Osteoblast (primary cell): Measurements from ENCODE around the gene MYH13. TPM values are rescaled to one million over a fixed set of nuclear protein-coding genes. Genes with fewer than 3 reads are reported as not detected.

ENCODE experiments used
- DNase-seq: peaks from one replicate; pipeline ENCODE4 v3.0.0; 2011; ENCODE audit warnings: low spot score, mixed read lengths; ENCODE audit not compliant: insufficient read length; ENCODE audit errors: missing footprints
- H2AFZ ChIP-seq: 2 replicates; pipeline ENCODE4 v1.6.0; 2011; ENCODE audit warnings: mild to moderate bottlenecking, low read length
- H3K27ac ChIP-seq: 2 replicates; pipeline ENCODE4 v1.5.1; 2011; ENCODE audit warnings: mild to moderate bottlenecking, low read depth, low read length, moderate library complexity
- H3K27me3 ChIP-seq: 2 replicates; pipeline ENCODE4 v1.6.0; 2012; ENCODE audit warnings: mild to moderate bottlenecking, control low read depth, inconsistent platforms, low read length, moderate library complexity; ENCODE audit not compliant: insufficient read depth
- H3K36me3 ChIP-seq: 2 replicates; pipeline ENCODE4 v1.5.1; 2011; ENCODE audit warnings: mild to moderate bottlenecking, low read length, control low read depth, moderate library complexity; ENCODE audit not compliant: insufficient read depth
- H3K4me1 ChIP-seq: 2 replicates; pipeline ENCODE4 v1.5.1; 2011; ENCODE audit warnings: mild to moderate bottlenecking, low read length, control low read depth, moderate library complexity; ENCODE audit not compliant: insufficient read depth
- H3K4me2 ChIP-seq: 2 replicates; pipeline ENCODE4 v1.6.0; 2011; ENCODE audit warnings: mild to moderate bottlenecking, low read length; ENCODE audit not compliant: insufficient read depth
- H3K4me3 ChIP-seq: fragments of 200-600 bp; sonication (generic); 3 replicates; pipeline ENCODE4 v1.5.1; 2012; ENCODE audit warnings: mild to moderate bottlenecking, low read length, inconsistent platforms; ENCODE audit not compliant: insufficient read depth
- H3K79me2 ChIP-seq: 2 replicates; pipeline ENCODE4 v1.6.0; 2012; ENCODE audit warnings: mild to moderate bottlenecking, low read length, control low read depth, inconsistent platforms; ENCODE audit not compliant: insufficient read depth
- H3K9me3 ChIP-seq: 2 replicates; pipeline ENCODE4 v1.5.1; 2011; ENCODE audit warnings: low read depth, low read length, control low read depth
- H4K20me1 ChIP-seq: 2 replicates; pipeline ENCODE4 v1.6.0; 2012; ENCODE audit warnings: mild to moderate bottlenecking, low read length, control low read depth; ENCODE audit not compliant: insufficient read depth
- CTCF ChIP-seq: IDR thresholded peaks from 2 replicates; pipeline ENCODE4 v1.5.1; 2011; ENCODE audit warnings: mild to moderate bottlenecking, low read depth, low read length, moderate library complexity; ENCODE audit errors: extremely low read depth
- total RNA-seq: library from RNA; depleted of rRNA; stranded (reverse); fragments of >200 nt; gene quantifications from 2 replicates; pipeline ENCODE4 v1.2.3, GENCODE V29; 2012

Gene MYH13
- total RNA-seq, 1 donor = not detected

- Histone ChIP-seq H4K20me1 (no peaks in the 10 kb centered on the region), H3K4me1 (no peaks in the 10 kb centered on the region), H3K4me2 (no peak overlapping the region), H2AFZ (no peak overlapping the region), H3K36me3 (no peaks in the 10 kb centered on the region), H3K9me3 (no peaks in the 10 kb centered on the region), H3K79me2 (no peaks in the 10 kb centered on the region), H3K4me3 (no peak overlapping the region), H3K27me3 (no peaks in the 10 kb centered on the region), H3K27ac (no peak overlapping the region)
- no peak for TF ChIP-seq CTCF
- no peak for DNase-seq
Measured at GRCh38 chr17:10264051-10264450, 108.8 kb downstream of the MYH13 start.

- Histone ChIP-seq H3K27ac (no peak overlapping the region), H3K36me3 (no peaks in the 10 kb centered on the region), H3K4me3 (no peak overlapping the region), H3K4me1 (no peaks in the 10 kb centered on the region), H4K20me1 (no peaks in the 10 kb centered on the region), H3K4me2 (no peak overlapping the region), H3K79me2 (no peaks in the 10 kb centered on the region), H3K9me3 (no peaks in the 10 kb centered on the region), H2AFZ (no peak overlapping the region), H3K27me3 (no peaks in the 10 kb centered on the region)
- TF ChIP-seq CTCF = no peak
- DNase-seq = no peak
Measured at GRCh38 chr17:10262451-10262850, 110.4 kb downstream of the MYH13 start.

- H4K20me1 ChIP-seq = no peaks in the 10 kb centered on the region
- no peak for DNase-seq
- no peak overlapping the region for H3K4me3 ChIP-seq
- no peak overlapping the region for H3K4me2 ChIP-seq
- no peak overlapping the region for H3K27ac ChIP-seq
- no peak for TF ChIP-seq CTCF
- no peaks in the 10 kb centered on the region for H3K79me2 ChIP-seq
- H2AFZ ChIP-seq = no peak overlapping the region
- no peaks in the 10 kb centered on the region for H3K4me1 ChIP-seq
- H3K36me3 ChIP-seq = no peaks in the 10 kb centered on the region
- no peaks in the 10 kb centered on the region for H3K9me3 ChIP-seq
- H3K27me3 ChIP-seq = no peaks in the 10 kb centered on the region
Measured at GRCh38 chr17:10261098-10261497, 111.7 kb downstream of the MYH13 start.

GRCh38 chr17:10251212-10251948 lies 121.4 kb downstream of the MYH13 start:
- no peak for TF ChIP-seq CTCF
- Histone ChIP-seq H3K27me3 (no peaks in the 10 kb centered on the region), H3K36me3 (no peaks in the 10 kb centered on the region), H3K4me3 (no peak overlapping the region), H4K20me1 (no peaks in the 10 kb centered on the region), H3K4me1 (no peaks in the 10 kb centered on the region), H3K9me3 (no peaks in the 10 kb centered on the region), H3K4me2 (no peak overlapping the region), H2AFZ (no peak overlapping the region), H3K27ac (no peak overlapping the region), H3K79me2 (no peaks in the 10 kb centered on the region)
- DNase-seq = no peak

Other genes with a start within 250 kb of the MYH13 start
- gene GAS7, start 174.4 kb downstream of the MYH13 start, total RNA-seq = 1.8 and 3.6 TPM in 2 replicates
- not detected in 2 replicates for gene MYH8, start 48.9 kb upstream of the MYH13 start, total RNA-seq
- gene MYH4, start 96.6 kb upstream of the MYH13 start, total RNA-seq = not detected in 2 replicates
- gene MYH1, start 145.5 kb upstream of the MYH13 start, total RNA-seq = not detected in 2 replicates
- not detected in 2 replicates for gene MYH2, start 176.7 kb upstream of the MYH13 start, total RNA-seq